Hippocampal formation (tissue), 2 donors: ENCODE data around the gene LMBR1L.

ENCODE experiments used
- DNase-seq, 2 donors: peaks; one replicate each; lab custom pipeline; 2025; lab: John Stamatoyannopoulos, UW

LMBR1L gene

DNA sequence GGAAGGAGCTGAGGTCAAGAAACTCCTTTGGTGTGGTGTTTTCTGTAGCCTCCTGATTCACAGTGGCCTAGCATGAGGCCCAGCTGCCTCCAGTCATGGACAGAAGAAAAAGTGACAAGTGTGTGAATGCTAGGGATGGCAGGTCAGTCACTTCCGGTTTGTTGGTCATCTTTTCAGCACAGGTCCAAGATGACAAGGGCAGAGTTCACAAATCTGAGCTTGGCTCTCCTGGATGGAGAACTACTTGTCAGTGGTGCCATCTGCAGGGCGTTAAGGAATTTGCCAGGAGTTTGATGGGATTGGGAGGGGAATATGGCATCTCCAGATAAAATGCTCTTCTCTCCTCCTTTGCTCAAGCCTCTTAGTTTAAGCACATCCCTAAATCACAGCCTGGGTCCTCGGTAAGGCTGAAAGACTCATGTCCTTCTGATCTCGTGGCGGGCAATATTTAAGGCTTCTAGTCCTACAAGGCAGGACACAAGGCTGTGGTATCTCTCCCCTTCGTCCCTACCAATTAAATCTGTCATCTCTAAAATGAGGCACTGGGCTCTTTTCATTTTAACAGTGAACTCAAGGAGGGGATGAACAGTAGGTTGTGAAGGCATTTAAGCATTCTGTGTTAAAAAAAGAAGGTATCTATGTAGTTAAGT is 10.5 kb upstream of the LMBR1L start:
- DNase-seq = peak; percentile 22 to 54

DNA sequence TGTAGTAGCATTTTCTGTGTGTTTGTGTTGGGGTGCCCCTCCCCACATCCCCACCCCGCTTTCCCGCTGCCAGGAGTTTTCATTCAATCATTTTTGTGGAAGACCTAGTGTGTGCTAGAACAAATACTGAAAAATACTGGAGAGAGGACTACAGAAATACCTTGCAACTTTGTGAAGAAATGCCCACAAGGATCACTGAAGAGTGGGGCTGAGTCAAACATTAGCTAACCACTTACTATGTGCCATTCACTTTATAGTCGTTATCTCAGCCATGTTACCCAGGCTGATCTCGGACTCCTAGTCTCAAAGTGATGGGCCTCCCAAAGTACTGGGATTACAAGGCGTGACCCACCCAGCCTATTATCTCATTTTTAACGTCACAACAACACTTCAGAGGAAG is 559 bp upstream of the LMBR1L start:
- DNase-seq = no peak

DNA sequence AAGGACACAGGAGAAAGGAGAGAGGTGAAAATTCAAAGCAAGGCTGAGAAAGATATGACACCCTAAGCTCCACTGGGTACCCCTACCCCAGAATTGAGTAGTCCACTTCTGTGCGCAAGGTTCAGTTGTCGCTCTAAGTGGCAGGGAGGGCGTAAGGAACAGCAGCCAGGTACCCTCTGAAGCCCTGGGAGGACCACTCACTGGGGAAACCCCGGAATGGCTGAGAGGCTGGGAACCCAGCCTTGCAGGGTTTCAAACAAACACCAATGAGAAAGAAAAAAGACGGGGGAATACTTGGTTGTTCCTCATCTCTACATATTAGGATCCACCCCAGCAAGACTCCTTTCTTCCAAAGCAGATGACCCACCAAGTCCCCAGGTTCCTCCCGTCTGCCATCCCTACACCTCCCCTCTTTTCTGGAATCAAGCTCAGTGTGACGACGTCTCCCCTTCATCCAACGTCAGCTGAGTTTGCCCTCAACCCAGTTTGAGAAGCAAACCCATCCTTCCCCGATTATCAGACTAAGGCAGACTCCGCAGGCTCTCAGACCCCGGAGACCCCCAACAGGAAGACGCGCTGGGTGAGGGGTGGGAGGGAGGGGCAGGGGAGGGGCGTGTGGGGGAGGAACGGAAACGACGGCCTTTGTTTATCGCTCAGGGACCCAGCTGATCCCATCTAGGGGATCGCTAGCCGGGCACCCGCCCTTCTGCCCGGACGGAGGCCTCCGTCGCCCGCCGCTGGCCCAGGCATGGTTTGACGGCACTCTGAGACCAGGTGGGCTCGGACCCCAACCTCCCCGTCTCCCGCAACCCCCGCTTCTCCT is 795 bp downstream of the LMBR1L start:
- DNase-seq = no peak

DNA sequence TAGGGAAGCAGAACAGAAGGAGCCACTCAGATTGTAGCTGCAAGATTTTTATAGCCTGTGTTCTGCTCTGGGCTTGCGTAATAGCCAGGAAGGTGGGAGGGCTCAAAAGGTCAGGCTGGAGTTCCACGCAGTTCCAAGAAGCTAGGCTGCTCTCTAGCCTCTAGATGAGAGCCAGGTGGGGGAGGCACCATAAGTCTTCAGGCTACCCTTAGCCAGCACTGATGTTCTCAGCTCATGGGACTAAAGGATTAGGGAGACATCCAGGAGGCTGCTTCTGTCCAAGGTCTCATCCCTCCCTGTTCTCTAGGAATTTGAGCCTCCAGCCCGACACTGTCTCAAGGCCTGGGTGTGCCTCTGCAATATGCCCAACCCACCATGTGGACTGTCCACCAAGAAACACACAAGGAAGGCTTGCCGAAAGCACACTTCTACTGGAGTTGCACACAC is 1.7 kb downstream of the LMBR1L start:
- DNase-seq = no peak

DNA sequence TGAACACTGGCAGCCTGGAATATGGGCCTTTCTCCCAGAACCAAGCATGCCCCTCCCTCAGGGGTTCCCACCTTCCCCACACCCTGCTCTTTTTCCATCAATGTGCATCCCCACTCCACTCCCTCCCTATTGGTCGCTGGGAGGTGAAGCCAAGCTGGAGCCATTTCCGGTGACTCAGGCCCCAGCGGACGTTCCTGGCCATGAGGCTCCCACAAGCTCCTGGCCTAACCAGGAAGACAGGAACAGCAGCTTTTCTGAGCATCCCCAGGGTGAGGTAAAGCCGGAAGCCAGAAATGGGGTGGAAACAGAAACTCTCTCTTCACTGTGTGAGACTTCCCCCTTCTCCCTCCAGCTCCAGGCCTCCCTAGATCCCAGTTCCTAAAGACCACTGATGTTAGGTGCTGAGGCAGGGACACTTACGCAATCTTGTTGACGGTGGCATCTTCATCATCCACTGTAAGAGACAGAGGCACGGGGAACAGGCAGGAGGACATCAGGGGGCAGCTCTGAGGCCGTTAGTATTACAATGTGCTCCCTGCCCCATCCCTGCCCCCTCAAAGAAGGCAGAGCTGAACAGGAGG is 5.1 kb downstream of the LMBR1L start:
- no peak for DNase-seq

DNA sequence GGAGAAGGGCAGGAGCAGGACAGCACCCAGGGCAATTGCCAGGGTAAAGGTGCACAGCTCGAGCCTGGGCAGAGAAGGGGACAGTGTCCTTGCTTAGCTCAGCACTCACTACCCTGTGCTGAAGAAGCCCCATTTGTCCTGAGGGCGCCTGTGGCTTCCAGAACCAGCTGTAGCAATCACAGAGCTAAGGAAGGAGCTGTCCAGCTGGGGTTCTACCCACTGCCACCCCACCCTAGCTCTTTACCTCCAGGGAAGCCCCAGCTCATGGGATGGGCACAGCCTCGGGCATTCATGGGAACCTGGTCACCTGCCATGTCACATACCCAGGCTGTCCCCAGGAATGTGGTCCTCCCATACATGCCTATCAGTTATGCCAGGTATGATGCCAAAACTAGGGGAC is 5.8 kb downstream of the LMBR1L start:
- DNase-seq = no peak

DNA sequence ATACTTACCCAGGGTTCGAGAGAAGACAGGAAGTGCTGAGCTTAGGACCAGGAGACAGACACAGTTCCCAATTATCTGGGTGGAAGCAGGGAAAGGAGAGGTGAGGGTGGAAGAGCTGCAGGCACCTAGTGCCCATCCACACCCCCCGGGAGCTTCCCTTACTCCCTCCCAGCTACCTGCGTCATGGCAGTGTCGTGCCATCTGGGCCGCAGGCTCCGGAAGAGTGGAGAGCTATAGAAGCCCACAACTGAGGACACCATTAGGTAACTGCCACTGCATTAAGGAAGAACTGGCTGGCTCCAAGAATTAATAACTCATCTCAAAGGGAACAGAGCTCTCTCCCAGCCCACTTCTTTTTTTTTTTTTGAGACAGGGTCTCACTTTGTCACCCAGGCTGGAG is 10.3 kb downstream of the LMBR1L start:
- DNase-seq = no peak

DNA sequence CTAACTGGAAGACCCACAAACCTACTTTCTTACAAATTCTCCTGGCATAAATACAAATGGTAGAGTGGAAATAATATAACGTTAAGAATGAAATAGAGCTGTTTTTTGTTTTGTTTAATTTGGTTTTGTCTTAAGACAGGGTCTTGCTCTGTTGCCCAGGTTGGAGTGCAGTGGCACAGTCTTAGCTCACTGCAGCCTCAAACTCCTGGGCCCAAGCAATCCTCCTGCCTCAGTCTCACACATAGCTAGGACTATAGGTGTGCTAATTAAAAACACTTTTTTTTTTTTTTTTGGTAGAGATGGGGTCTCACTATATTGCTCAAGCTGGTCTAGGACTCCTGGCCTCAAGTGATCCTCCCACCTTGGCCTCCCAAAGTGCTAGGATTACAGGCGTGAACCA is 11.9 kb downstream of the LMBR1L start:
- DNase-seq = no peak

DNA sequence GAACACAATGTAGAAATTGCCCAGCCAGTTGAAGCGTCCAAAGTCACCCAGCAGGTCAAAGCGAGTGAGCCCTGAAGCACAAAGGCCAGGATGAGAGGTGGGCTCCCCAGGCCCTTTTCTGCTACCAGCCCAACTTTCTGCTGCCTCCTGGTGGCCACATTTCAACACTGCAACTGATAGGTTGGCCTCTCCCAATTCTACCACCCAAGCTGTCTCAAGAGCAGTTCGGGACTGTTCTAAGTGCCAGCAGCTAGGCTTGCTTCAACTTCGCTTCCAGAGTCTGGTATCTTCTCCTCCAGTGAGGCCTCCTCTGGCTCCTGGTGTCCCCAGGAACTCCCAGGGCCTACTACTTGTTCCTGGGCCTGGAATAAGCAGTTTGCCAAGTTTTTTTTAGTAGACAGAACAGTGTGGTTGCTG is 12.6 kb downstream of the LMBR1L start:
- peak; percentile 28 to 32 for DNase-seq

DNA sequence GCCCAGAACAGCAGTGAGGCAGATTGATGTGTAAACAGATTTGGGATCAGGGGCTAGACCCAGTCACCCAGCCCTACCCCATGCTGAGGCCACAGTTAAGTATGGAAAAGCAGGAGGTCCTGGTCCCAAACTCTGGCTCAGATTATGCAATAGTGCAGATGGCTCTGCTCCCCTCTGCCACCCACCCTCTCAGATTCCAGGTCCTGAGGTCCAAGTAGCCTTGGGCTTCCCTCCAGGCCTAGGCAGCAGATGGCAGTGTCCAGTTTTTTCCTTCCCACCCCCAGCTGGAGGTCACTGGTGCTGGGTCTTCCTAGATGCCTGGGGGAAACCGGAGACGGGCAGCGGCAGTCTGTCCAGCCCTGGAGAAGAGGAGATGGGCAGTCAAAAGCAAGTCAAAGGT is 13.3 kb downstream of the LMBR1L start:
- DNase-seq = no peak

DNA sequence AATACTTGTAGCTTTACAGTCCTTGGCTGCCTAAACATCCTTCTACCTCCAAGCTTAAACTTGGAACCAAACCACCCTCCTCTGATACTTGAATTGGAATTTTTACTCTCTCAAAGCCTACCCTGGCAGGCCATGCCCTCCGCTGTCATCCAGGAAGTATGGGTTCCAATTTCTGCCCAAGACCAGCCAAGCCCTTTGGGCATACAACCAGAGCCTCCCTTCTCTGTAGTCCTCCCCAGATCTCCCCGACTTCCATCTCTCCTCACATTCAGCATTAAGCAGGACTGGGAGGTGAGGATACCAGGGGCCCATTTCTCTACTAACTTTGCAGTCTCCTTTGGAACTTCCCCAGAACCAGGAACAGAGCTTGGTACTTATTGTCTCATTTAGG is 15.7 kb downstream of the LMBR1L start:
- no peak for DNase-seq

DNA sequence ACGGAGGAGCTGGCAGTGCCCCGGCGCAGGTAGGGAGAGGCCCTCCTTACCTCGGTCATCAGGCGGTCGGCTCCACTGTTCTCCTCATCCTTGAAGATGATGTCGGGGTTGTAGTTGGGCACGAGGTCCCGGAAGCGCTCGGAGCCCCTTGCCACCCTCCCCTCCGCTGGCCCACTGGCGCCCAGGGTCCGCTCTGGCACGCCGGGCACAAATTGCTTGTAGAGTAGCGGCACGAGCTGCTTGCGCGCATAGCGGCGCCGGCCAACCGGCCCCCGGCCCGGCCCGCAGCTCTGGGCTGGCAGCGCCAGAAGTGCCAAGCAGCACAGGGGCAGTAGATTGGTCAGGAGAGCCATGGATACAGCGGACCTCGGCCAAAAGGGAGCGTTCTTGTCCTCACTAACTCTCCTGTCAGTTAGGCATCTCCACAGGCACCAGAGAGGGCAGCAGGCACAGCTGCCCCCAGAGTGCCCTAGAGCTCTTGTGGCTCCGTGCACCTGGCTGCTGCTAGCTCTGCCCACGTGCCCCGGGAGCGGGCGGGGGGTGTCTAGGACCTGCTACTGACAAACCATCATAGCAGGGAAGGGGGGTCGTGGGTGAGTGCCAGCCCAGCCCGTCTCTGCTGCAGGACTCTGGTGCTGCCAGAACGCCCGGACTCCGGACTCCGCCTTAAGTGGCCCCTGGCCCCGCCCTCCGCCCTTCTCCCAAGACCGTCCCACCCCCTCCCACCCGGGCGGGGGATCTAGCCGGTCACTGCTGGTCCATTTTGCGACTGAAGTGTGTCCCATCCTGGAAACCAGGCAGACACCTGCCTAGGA is 16.3 kb downstream of the LMBR1L start, which contains the start of gene DHH:
Gene DHH (minus strand): TSS at position 642 of the 815 bp plus-strand sequence. CDS start 289 bp downstream, at position 353.
- peak in 1 of 2 donors; percentile 16 for DNase-seq

DNA sequence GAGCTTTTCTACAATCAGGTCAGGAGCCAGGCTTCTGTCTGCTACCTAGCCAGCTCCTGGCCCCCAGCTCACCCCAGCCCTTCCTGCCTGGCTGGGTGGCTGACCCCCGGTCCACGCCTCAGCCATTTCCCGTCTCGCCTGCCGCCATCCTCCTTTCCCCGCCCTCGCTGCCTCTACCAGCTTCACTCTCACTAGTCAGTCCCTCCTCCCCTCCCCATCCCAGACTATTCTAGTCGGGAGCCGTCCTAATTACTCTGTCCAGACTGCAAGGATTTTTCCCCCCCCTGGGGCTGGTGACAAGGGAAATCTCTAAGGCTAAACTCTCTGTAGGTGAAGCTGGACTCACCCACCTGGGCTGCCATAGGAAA is 16.9 kb downstream of the LMBR1L start:
- DNase-seq = no peak

DNA sequence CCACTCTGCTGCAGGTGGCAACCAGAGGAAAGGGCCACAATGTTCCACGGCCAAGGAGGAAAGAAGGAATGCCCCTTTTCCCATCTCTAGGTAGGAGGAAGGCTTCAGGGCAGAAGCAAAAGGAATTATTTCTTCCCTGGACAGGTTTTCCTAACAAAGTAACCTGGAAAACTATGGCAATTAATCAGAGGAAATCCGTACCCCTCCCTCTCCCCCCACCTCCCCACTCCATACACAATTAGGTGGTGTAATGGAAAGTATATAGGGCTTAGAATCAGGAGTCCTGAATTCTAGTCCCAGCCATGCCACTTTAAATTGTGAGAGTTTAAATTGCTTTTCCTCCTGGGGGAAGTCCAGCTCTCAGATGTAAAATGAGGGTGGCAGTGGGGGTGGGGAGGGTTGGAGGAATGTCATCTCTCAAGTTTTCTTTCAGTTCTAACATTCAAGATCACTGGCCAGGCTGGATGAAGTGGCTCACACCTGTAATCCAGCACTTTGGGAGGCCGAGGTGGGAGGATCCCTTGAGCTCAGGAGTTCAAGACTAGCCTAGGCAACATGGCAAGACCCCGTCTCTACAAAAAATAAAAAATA is 17.7 kb downstream of the LMBR1L start:
- DNase-seq = no peak

DNA sequence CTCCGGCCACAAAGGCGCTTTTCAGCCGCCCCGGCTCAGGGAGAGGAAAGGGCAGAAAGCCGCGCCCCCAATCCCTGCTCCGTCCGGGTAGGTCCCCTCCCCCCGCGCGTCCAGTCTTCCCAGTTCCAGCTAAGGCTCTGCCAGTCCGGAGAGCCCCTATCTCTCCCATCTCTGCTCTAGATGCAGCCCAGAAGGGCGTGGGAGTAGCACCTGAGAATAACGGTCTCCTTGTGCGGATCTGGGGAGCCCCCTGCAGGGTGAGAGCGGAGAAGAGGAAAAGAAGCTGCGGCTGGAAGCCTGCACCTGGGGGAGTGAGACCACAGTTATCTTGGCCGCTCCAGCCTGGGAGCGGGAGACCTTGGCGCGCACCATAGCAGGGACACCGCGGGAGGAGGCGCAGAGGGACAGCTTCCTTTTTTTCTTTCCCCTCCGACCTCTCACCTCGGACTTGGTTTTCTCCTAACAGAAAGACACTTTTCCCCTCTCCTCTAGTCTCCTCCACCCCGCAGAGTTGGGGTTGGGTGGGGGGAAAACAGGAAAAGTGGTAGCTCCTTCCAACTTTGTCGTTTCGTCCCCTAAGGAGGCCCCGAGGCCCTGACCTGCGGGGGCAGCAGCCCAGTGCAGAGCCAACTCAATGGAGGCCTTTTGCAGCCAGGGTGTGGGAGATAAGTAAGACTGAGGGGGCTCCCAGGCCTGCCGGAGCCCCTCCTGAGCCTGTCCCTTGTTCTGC is 18.4 kb downstream of the LMBR1L start:
- peak in 1 of 2 donors; percentile 38 for DNase-seq

DNA sequence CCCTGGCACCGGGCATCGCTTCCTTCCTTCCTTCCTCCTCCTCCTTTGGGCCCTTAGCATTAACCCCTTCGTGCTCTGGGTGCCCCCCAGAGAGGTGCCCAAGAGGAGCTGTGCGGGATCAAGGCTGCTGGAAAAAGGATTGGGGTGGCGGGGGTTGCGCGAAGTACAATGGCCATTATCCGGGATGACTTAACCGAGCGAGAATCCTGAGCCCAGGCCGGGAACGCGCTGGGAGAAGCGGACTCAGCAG is 18.9 kb downstream of the LMBR1L start:
- DNase-seq = no peak

DNA sequence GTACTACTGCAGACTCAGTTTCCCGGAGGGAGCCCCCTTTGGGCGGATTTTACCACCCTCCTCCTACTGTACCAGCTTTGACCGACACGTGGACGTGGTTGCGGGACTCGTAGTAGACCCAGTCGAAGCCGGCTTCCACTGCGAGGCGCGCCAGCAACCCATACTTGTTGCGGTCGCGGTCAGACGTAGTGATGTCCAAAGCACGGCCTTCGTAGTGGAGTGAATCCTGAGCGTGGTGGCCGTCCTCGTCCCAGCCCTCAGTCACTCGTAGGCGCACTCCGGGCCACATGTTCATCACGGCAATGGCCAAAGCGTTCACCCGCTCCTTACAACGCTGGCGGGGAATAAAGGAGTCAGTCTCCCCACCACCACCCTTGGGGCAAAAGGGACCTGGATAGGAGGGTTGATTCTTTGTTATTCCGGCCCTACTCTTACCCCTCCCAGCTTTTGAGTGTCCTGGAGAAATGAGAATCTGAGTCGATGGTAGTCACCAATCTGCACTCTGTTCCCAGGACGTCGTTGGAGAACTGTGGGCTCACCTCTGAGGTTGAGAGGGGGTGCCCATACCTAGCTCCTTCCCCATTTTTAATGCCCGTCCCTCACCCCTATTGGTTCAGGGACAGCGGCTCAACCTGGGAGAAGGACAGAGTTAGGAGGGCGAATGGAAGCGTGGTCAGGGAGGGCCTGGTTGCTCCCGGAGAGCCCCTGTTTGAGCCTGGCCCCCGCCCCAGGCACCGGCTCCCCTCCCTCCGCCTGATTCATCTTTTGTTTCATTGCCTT is 19.4 kb downstream of the LMBR1L start:
- no peak for DNase-seq

DNA sequence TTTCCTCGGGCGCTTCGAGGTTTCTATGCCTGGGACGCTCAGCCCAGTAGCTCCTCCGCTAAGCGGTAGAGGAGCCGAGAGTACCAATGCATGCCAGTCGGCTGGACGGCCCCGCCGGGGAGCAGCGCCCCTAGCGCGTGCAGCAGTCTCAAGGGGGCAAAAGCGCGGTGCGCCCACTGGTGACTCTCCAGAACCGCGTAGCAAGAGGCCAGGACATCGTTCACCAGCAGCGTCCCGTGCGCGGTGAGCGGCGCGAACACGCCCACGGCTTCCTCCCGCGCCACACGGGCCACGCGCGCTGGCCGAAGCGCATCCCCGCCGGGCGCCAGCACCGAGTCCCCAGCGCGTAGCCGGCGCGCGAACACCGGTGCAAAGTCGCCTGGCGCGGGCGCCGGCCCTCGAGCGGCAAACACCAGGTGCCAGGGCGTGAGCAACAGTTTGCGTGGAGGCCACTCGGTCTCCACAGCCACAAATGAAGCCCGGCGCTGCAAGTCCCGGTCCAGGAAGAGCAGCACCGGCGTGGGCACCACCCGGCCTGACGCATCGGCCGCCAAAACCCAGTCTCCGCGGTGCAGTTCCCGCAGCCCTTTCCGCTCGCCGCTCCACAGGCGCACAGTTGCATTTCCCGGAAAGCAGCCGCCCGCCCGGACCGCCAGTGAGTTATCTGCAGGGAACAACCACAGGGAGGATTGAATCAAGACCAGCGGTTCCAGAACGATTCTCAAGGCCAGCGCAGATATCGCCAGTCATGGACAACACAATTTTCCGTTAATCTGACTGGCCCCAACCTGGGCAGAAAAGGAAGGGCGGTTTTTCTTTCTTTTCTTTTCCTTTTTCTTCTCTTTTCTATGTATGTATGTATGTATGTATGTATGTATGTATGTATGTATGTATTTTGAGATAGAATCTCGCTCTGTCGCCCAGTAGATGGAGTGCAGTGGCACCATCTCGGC is 20.6 kb downstream of the LMBR1L start:
- no peak for DNase-seq

DNA sequence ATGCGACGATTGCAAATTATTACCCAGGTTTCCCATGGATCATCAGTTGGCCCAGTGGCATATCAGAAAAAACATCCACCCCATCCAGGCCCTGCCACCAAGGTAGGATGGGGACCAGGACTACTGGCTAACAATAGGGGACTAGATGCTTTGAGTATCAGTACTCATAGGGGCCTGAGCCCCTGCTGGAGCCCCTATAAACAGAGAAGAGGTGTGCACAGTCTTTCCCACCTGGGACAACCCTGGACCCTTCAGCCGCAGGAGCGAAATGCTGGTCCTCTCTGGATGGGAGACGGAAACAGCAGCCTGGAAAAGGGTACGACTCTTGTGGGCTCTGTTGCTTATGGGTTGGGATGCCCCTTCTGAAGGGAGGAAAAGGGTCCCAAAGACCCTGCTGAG is 21.7 kb downstream of the LMBR1L start:
- no peak for DNase-seq
